HG02973 (cell line): Measurements from ENCODE around the gene ZBTB20.

Experiments used
- ATAC-seq: cut with Tn5 transposase; IDR thresholded peaks from one replicate; pipeline ENCODE4 v1.9.1; 2021; ENCODE audit warnings: moderate library complexity; ENCODE audit not compliant: unreplicated experiment

The ZBTB20 gene

GRCh38 chr3:114427285-114428043 lies 719.6 kb downstream of the ZBTB20 start:
- ATAC-seq: peak; percentile 28

- no peak for ATAC-seq
Measured at GRCh38 chr3:114424337-114424736, 722.8 kb downstream of the ZBTB20 start.

GRCh38 chr3:114421204-114421603 lies 725.9 kb downstream of the ZBTB20 start:
- ATAC-seq: no peak

- ATAC-seq: no peak
Measured at GRCh38 chr3:114420072-114420471, 727.0 kb downstream of the ZBTB20 start.

- ATAC-seq: peak; percentile 64
Measured at GRCh38 chr3:114418724-114419543, 728.2 kb downstream of the ZBTB20 start.

- peak; percentile 75 for ATAC-seq
Measured at GRCh38 chr3:114418107-114418506, 729.0 kb downstream of the ZBTB20 start.

- peak; percentile 15 for ATAC-seq
Measured at GRCh38 chr3:114417675-114418074, 729.4 kb downstream of the ZBTB20 start.

- no peak for ATAC-seq
Measured at GRCh38 chr3:114417265-114417664, 729.8 kb downstream of the ZBTB20 start.

GRCh38 chr3:114411811-114412803 lies 735.0 kb downstream of the ZBTB20 start:
- ATAC-seq: peak; percentile 80

GRCh38 chr3:114411190-114411668 lies 735.9 kb downstream of the ZBTB20 start:
- no peak for ATAC-seq

GRCh38 chr3:114408736-114409670 lies 738.1 kb downstream of the ZBTB20 start:
- ATAC-seq: no peak

GRCh38 chr3:114406922-114407321 lies 740.2 kb downstream of the ZBTB20 start:
- ATAC-seq: no peak

- no peak for ATAC-seq
Measured at GRCh38 chr3:114406286-114406685, 740.8 kb downstream of the ZBTB20 start.

GRCh38 chr3:114405202-114405990 lies 741.7 kb downstream of the ZBTB20 start:
- ATAC-seq: peak; percentile 84

GRCh38 chr3:114404590-114404989 lies 742.5 kb downstream of the ZBTB20 start:
- no peak for ATAC-seq

GRCh38 chr3:114402838-114403237 lies 744.2 kb downstream of the ZBTB20 start:
- no peak for ATAC-seq

- no peak for ATAC-seq
Measured at GRCh38 chr3:114401346-114401745, 745.7 kb downstream of the ZBTB20 start.

- no peak for ATAC-seq
Measured at GRCh38 chr3:114400371-114400770, 746.7 kb downstream of the ZBTB20 start.

GRCh38 chr3:114394551-114394950 lies 752.5 kb downstream of the ZBTB20 start:
- no peak for ATAC-seq
